Endothelial cell of hepatic sinusoid (primary cell): ENCODE data around the gene ATP13A5.

Experiments
- in situ Hi-C: cut with HindIII; loops from 2 replicates; pipeline ENCODE4 v1.10.0; 2017; ENCODE audit warnings: low sequenced_read_pairs

The ATP13A5 gene

GRCh38 chr3:193347521-193348501, 30.7 kb downstream of the ATP13A5 start:
- in situ Hi-C loops: no loop called here

GRCh38 chr3:193346259-193346658, 32.3 kb downstream of the ATP13A5 start:
- in situ Hi-C loops: no loop called here

GRCh38 chr3:193345431-193345830, 33.1 kb downstream of the ATP13A5 start:
- in situ Hi-C loops: no loop called here

GRCh38 chr3:193344486-193344885, 34.1 kb downstream of the ATP13A5 start:
- in situ Hi-C loops: no loop called here

GRCh38 chr3:193343726-193344222, 34.8 kb downstream of the ATP13A5 start:
- in situ Hi-C loops: no loop called here

GRCh38 chr3:193342551-193342950, 36.0 kb downstream of the ATP13A5 start:
- in situ Hi-C loops: no loop called here

- in situ Hi-C loops: no loop called here
These were observed 43.5 kb downstream of the ATP13A5 start for GRCh38 chr3:193335031-193335430.

- in situ Hi-C loops: no loop called here
These were observed 45.3 kb downstream of the ATP13A5 start for GRCh38 chr3:193333229-193333628.

- in situ Hi-C loops: no loop called here
These were observed 47.9 kb downstream of the ATP13A5 start for GRCh38 chr3:193330555-193331204.

GRCh38 chr3:193317682-193318300, 60.8 kb downstream of the ATP13A5 start:
- in situ Hi-C loops: no loop called here

GRCh38 chr3:193314161-193314560, 64.4 kb downstream of the ATP13A5 start:
- in situ Hi-C loops: no loop called here

GRCh38 chr3:193313061-193313958, 65.2 kb downstream of the ATP13A5 start:
- in situ Hi-C loops: no loop called here

GRCh38 chr3:193310914-193311723, 67.4 kb downstream of the ATP13A5 start:
- in situ Hi-C loops: no loop called here

GRCh38 chr3:193305356-193305755, 73.2 kb downstream of the ATP13A5 start:
- in situ Hi-C loops: no loop called here

- in situ Hi-C loops: loop anchor here (5.0 kb wide), 1 partner anchor 66 kb away; no protein-coding TSS in a partner anchor
These were observed 77.1 kb downstream of the ATP13A5 start for GRCh38 chr3:193301433-193301832.

GRCh38 chr3:193297421-193297820, 81.1 kb downstream of the ATP13A5 start:
- in situ Hi-C loops: no loop called here

GRCh38 chr3:193295985-193296384, 82.6 kb downstream of the ATP13A5 start:
- in situ Hi-C loops: no loop called here

GRCh38 chr3:193292386-193292785, 86.2 kb downstream of the ATP13A5 start:
- in situ Hi-C loops: no loop called here

- in situ Hi-C loops: no loop called here
These were observed 107.3 kb downstream of the ATP13A5 start for GRCh38 chr3:193271101-193271840.
